Measurements from ENCODE around the gene RASL11A.
"Not testable (repeated sequence)": the region's sequence is repeated elsewhere in the genome, so short reads cannot be mapped to it uniquely, and the experiment has no call there.

The RASL11A gene

DNA sequence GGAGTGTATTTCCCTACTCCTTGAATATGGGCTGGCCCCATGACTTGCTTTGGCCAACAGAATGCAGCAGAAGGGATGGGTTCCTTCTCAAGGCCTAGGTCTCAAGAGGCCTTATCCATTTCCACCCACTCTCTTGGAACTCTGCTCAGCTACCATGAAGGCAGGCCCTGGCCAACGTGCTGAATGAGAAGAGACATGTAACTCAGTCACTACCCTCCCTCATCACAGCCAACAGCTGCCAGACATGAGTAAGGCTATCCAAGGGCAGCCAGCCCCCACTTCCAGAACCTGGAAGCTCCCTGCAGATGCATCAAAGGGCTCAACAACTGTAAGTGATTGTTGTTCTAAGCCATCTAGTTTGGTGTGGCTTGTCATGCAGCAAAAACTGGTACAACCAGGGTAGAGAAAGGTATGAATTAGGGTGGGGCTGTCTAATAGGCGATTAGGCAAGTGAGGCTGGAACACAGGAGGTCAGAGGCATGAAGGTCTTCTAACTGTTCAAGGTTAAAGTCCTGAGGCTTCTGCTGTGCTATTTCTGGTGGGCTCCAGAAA is 1.4 kb upstream of the RASL11A start:
- no peak for DNase-seq

GRCh38 chr13:27271570-27272096 is 1.0 kb downstream of the RASL11A start:
- DNase-seq = no peak

GRCh38 chr13:27273658-27274425 is 3.2 kb downstream of the RASL11A start:
- no peak for DNase-seq

DNA sequence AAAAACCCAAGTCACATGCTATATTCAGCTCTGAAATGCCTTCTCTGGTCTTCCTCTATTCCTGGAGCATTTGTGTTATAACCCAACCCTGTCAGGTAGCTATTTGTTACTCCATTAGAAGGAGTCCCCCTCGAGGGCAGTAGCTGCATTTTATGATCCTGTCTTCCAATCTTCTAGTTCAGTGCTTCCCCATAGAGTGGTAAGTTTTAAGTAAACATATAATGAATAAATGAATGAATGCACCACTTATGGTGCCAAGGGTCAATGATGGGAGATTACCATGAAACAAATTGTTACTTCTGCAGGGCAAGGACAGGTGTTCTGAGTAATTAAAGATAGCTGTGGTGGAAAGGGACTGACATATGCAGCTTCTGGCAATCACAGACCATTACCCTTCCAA is 4.0 kb downstream of the RASL11A start:
- no peak for DNase-seq

DNA sequence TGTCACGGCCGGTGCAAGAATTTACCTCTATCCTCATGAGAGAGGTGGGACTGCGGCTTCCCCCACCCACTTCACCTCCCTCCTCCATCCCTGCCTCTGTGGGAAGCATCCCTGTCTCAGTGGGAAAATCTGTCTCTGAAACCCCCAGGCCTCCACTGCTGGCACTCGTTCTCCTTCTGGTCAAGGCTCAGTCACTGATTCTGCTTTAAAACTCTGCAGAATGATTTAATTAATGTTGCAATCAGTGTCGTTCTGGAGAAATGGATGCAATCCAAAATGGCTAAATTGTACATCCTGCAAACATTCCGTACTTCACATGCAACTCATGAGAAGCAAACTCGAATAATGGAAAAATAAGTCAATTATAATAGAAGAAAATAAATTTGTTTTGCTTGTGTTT is 5.6 kb downstream of the RASL11A start:
- no peak for DNase-seq

DNA sequence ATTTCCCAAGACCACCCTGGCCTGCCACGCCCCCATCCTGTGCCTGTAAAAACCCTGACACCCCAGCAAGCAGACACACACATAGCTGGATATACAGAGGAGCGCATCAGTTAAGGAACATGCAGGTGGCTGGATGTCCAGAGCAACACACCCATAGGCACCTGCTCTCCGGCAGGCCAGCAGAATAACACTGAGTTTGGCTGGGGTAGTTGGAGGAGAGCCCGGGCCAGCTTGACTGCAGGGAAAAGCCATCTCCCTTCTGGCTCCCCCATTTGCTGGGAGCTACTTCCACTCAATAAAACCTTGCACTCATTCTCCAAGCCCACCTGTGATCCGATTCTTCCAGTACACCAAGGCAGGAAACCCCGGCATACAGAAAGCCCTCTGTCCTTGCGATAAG is 8.9 kb downstream of the RASL11A start:
- no peak for DNase-seq

- DNase-seq = no peak
Observed at GRCh38 chr13:27280009-27280656, 9.5 kb downstream of the RASL11A start.

DNA sequence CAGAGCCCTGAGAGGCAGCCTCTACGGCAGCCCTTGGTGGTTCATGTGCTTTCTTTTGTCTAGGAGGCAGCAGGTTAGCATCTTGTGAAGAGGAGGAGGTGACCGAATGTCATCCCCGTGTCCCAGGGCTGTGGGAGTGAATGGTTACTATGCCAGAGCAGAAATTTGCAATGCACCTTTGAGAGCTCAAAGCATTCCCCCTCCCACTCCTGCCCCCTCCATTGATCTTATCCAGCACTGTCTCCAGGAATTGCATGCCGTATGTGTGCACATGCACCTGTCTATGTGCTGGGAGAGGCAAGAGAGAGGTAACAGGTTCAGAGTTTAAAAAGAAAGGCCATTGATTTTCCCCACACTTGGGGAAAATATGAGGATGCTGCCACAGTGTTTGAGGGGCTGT is 10.2 kb downstream of the RASL11A start:
- no peak for DNase-seq

DNA sequence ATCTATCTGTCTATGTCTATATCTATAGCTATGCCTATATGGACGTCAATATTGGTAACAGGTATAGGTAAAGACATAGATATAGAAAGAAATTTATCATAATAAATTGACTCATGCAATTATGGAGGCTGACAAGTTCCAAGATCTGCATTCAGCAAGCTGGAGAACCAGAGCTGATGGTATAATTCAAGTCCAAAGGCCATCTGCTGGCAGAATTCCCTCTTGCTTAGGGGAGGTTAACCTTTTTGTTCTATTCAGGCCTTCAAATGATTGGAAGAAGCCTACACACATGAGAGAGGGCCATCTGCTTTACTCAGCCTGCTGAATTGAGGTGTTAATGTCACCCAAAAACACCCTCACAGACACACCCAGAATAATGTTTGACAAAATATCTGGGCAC is 10.8 kb downstream of the RASL11A start:
- DNase-seq = no peak

- peak; percentile 28 for DNase-seq
Observed at GRCh38 chr13:27283906-27284493, 13.4 kb downstream of the RASL11A start.

GRCh38 chr13:27288392-27288791 is 17.8 kb downstream of the RASL11A start:
- DNase-seq = no peak

- no peak for DNase-seq
Observed at GRCh38 chr13:27289011-27289665, 18.5 kb downstream of the RASL11A start.

DNA sequence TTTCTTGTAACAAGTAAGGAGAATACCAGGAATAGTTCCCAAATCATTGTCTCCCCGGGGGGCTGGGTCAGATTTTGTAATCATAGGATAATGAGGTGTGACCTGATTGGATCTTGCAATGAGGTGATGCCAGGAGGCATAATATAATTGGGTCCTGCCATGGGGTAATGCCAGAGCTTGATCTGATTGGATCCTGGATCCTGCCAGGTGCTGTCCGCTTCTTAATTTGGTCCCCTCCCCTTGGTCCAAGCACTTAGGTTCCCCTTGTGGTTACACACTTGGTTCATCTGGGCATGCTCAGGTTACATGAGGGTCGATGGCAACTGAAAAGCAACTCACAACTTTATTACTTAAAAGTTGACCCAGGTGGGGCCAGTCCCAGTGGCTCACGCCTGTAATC is 20.1 kb downstream of the RASL11A start:
- DNase-seq = no peak

- not testable (repeated sequence) for DNase-seq
Observed at GRCh38 chr13:27291967-27292366, 21.3 kb downstream of the RASL11A start.

- DNase-seq = no peak
Observed at GRCh38 chr13:27293076-27293691, 22.6 kb downstream of the RASL11A start.

- no peak for DNase-seq
Observed at GRCh38 chr13:27293873-27294515, 23.4 kb downstream of the RASL11A start.

DNA sequence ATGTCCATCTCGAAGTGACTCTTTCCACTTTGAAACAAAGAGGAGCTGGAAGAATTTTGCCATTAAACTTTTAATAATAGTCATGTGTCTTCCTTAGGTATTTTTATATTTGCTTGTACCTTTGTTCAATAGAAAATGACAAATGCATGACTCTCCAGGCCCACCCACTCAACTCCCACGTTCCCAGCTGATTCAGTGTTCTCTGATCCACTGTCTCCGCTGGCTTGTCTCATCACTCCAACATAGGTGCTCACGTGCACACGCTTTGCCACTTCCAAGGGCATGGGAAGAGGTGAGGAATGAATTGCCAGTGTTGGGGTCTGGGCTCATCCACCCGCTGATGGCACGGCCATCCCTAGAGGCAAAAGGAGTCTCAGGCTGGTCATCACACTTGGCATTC is 24.5 kb downstream of the RASL11A start:
- no peak for DNase-seq

GRCh38 chr13:27295660-27296059 is 25.0 kb downstream of the RASL11A start:
- DNase-seq = no peak

DNA sequence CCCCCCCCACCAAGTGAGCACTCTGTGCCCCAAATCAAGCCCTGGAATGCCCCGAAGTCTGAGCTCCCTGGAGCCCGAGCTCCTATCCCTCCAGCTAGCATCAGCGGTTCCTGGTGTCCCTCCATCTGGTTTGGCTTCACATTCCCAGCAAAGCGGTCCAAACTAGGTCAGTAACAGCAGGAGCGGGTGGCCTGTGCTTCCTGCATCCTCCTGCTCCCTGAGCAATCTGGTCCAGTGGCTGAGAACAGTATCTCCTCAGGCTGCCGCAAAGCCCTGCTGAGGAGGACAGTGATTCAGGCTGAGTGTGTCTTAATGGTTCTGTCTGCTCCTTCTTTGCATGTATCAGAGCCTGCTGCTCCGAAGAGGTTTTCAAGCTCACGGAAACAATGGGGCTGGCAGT is 25.9 kb downstream of the RASL11A start:
- no peak for DNase-seq

- no peak for DNase-seq
Observed at GRCh38 chr13:27298849-27299248, 28.2 kb downstream of the RASL11A start.

DNA sequence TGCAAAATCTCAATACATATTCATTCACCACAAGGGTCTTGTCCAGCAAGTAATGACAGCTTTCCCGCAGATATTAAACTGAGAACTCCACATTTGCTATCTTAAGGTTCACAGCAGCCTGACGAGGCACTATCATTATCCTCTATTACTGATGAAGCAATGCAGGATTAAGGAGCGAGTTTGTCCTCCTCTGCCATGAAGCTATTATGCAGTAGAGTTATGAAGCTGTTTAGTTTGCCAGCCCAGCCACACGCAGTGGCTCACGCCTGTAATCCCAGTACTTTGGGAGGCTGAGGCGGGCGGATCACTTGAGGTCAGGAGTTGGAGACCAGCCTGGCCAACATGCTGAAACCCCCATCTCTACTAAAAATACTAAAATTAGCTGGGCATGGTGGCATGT is 29.8 kb downstream of the RASL11A start:
- not testable (repeated sequence) for DNase-seq

GRCh38 chr13:27300941-27301586 is 30.4 kb downstream of the RASL11A start:
- no peak for DNase-seq

Data from activated CD4-positive, alpha-beta T cell treated with anti-CD3 and anti-CD28 coated beads, Interleukin-2, amount 50 U/mL, for 16 hours (primary cell).